ENCODE data around the gene FAM174B.
"Not testable (repeated sequence)": the region's sequence is repeated elsewhere in the genome, so short reads cannot be mapped to it uniquely, and the experiment has no call there.

Gene FAM174B

DNA sequence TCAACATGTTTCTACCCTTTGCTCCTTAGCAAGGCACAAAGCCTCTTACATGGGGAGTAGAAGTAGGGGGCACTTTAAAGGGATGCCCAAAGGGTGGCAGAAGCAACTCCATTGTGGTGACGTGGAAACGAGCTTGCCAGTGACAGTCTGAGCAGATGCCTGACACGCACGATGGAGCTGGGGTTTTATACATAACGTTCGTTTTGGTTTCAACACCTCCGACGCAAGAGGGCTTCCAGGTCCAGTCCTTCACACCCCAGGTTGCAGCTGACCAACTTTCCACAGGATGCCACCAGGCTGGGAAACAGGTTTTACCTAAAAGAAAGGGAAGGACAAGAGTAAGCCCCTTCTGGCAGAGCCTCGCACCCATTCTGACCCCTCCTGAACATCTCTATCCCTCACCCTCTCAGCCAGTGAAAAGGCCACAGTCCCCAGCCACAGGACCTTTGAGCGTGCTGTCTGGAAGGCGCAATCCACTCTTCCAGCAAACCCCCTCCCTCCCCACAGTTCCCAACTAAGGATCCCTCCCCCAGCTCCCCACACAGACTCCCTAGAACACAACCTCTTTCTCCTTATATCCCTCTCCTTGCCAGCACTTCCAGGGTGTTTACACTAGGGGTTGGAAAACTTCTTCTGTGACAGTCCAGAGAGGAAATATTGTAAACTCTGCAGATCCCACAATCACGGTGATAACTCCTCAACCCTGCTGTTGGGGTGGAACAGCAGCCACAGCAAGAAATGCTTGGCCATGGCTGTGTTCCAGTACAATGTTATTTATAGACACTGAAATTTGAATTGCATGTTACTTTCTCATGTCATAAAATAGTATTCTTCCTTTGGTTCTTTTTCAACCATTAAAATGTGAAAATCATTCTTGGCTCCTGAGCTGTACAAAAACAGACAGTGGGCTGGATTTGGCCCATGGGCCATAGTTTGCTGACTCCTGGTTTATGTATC is 36.2 kb downstream of the FAM174B start:
- DNase-seq (ENCODE audit: low read depth in 3 of 3), result no peak

DNA sequence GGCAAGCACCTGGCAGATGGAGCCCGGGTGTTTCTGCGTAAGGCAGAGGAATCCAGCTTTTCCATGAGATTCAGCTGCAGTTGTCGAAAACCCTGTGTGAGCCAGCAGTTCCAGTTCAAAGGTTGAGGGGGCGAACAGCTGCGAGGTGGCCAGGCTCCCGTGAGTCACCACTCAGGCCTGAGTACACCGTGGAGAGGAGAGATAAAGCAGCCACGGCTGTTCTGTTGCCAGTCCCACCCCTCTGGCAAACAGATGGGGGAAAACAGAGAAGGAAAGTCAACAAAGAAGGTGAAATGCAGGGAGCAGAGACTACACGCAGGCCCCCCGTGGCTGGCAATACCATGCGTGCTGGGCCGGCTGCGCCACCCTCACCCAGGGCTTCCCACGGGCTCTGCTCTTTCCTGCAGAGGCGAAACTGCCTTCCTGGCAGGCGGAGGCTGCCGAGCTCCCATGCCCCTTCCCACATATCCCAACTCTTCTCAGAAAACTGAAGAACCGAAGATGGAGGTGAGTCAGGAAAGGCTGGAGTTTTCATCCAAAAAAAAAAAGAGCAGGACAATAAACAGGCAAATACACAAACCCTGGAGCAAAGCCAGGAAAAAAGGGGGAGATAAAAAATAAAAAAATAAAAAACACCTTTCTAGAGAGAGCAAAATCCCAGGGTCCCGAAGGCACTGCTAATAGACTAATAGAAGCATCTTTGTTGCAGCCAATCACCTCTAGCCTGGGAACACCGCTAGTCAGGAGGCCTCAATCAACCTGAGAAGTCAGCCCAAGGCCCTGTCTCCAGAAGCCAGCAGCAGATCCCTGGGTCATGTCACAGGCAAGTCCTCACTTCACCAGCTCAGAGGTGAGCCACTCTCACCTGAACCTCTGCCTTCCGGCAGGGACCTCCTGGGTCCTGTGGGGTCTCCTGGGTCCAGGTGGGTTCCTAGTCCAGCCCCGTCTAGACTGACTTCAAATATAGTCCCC is 37.7 kb downstream of the FAM174B start:
- DNase-seq (ENCODE audit: low read depth in 3 of 3), result no peak

DNA sequence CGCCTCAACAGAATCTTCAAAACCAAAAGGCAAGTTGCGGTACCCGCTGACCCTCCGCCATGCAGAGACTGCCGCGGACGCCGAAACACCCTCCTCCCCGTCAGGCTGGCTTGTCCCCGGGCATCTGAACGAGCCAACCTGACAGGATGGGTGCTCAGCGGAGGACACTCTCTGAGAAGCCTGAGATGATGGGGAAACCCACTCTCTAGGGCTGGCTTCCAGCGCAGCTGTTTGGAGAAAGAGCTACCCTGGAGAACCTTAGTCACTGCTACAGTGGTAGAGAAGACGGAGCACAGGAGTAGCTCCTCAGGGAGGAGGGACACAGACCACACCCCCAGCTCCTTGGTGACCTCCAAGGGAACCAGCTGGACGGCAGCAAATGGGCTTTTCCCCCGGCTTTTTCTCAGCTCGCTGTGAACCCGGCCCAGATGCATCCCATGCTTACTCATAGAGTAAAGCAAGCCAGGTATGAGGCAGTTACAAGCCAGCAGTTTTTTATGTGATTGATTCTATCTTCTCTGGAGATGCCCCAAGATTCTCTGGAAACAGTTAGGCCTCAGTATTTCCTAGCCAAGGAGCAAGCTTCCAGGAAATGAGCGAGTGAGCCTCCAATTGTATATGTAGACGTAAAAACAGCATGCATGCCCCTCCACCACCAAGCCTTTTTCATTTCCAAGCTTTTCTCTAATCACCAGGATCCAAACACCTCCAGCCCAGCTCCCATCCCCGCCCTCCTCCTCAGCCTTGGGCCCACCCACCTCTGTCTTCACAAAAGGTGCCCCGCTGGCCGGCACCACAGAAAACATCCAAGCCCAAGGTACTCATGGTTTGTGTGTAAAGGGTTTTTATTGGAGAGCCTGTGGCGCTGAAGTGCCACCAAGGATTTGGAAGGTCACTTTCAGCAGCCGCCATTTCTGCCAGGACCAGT is 38.7 kb downstream of the FAM174B start:
- no peak for DNase-seq (ENCODE audit: low read depth in 3 of 3)

DNA sequence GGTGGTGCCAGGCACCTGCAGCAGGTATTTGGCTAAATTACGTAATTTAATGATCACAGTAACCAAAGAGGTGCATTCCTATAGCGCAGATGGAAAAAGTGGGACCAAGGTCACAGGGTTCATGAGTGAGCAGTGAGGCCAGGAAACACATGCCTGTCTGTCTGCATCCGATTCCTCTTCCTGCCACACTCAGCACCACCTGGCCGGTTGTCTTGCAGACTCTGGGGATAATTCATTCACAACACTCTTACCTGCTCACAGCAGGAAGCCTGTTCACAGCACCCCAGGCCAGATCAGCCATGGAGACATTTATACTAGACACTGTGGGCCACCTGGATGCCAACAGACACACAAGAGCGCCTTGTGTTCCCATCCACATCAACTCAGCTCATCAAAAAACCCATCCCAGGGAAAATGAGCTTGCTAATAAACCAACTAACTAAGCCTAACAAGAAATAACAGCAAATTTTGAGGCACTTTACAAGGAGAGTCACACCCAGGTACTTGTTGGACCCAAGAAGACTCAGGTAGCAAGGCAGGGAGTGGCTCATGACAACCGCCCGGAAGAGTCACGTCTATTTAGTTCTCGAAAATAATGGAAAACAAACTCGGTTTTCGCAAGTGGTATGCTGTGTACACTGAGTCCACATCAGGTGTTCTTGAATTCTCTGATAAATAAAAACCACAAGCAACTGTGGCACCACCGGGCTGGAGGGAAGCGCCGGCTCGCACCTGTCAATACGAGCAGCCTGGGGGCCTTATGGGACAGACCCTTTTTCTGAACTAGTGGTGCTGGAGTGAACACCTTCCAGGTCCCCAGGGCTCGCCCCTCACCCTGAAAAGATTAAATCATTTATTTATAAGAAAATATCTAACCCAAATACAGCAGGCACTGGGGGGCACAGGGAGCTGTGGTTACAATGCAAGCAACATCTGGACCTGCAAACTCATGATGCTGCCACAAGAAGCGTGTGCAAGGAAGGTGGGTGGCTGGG is 40.5 kb downstream of the FAM174B start:
- DNase-seq (ENCODE audit: low read depth in 3 of 3), result no peak

DNA sequence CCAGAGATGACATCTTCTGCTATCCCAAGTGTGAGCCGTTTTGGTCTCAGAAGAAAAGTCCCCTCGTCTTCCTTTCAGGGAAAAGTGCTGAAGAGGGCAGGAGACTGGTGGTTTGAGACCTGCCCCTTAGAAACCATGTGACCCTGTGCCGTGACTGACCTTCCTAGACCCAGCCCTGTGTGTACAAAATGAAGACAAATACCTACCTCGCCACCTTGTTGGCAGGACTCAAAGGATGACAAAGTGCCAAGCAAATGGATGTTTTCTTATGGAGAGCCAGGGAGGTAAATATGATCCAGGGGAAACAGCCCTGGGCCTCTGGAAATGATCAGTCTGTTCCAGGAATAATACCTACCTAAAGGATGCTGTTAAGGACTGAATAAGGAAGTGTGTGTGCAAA is 41.3 kb downstream of the FAM174B start:
- no peak for DNase-seq (ENCODE audit: low read depth in 3 of 3)

DNA sequence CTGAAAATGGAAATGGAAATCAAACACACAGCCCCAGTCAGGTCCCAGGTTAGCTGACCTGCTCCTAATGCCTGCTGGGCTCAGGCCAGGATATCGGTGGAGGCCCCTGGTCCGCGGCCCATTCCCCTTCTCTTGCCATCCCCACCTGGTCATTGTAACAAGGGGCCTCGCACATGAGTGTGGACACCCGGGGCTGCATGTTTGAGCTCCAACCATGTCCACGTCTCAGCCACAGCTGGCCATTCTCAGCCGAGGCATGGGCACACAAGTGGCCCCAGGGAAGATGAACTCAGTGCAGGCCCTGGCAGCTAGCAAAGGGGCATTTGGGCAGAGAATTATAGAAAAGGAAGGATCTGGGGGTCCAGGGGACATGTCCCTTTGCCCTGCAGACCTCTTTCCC is 41.7 kb downstream of the FAM174B start:
- DNase-seq (ENCODE audit: low read depth in 3 of 3), result no peak

DNA sequence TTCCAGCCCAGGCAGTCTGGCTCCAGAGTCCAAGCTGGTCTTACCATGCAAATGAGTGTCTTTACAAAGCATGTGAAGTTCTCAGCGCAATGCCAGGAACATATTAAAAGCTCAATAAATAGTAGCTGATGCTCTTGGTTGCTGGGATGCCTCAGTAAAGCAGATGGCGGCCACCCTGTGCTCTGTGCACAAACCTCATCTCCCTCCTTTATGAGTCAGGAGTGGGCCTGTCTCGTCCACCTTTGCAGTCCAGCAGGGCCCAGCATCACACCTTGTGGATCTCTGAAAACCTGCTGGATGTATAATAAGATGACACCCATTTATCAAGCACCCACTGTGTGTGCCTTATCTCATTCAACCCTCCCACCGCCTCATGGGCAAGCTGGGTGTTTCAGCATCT is 42.7 kb downstream of the FAM174B start:
- no peak for DNase-seq (ENCODE audit: low read depth in 3 of 3)

DNA sequence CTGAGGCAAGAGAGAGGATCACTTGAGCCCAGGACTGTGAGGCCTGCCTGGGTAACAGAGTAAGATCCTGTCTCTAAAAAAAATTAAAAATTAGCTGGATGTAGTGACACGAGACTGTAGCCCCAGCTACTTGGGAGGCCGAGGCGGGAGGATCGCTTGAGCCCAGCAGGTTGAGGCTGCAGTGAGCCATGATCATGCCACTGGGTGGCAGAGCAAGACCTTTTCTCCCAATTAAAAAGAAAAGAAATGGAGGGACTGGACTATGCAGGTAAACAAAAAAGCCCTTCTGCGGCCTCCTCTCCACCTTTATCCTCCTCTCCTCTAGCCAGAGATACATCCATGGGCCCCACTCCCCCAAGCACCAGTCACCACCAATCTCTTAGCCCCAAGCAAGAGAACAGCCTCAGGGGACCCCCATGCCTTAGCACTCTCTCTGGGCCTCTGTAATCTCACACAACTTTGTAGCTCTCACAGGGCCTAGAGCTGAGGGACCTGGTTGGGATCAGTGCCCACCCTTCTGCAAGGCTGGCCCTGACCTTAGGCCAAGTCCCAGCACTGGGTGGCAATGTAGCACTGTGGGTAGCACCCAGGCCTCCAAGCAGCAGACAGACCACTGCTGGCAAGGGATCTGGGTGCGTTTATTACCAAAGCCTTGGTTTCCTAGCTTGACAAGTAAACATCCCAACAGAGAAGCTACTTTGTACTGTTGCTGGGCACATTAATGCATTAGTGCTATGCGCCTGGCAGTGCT is 43.4 kb downstream of the FAM174B start:
- DNase-seq (ENCODE audit: low read depth in 3 of 3), result no peak

DNA sequence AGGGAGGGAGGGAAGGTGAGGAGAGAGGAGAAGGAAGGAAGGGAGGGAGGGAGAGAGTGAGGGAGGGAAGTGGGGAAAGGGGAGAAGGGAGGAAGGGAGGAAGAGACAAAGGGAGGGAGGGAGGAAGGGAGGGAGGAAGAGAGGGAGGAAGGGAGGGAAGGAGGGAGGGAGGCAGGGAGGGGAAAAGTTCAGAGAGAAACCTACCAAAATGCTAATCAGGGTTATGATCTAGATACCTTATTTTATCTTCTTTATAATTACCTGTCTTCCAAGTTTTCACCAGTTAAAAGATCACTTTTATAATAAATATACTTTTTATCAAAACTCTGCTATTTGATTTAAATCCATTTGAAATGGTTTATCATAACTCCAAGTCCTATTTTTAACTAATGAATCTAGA is 44.4 kb downstream of the FAM174B start:
- DNase-seq (ENCODE audit: low read depth in 3 of 3), result no peak

DNA sequence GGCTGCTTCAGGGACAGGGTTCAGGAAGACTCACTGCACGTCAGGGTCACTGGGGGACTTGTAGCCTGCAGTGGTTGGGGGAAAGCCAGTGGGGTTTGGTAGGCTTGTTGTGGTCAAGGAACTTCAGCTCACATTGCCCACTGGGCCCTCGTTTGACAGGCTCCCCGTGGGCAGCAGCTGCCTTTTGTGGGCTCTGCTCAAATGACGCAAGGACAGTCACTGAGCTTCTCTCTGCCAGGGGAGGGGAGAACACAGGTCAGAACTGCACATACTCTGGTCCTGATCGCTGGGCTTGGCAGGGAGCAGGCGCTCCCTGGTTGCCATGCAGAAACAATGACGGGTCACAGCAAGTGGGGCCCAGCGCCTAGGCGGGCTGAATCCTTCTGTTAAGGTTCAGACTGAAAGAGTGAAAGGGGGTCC is 45.5 kb downstream of the FAM174B start:
- DNase-seq (ENCODE audit: low read depth in 3 of 3), result no peak

DNA sequence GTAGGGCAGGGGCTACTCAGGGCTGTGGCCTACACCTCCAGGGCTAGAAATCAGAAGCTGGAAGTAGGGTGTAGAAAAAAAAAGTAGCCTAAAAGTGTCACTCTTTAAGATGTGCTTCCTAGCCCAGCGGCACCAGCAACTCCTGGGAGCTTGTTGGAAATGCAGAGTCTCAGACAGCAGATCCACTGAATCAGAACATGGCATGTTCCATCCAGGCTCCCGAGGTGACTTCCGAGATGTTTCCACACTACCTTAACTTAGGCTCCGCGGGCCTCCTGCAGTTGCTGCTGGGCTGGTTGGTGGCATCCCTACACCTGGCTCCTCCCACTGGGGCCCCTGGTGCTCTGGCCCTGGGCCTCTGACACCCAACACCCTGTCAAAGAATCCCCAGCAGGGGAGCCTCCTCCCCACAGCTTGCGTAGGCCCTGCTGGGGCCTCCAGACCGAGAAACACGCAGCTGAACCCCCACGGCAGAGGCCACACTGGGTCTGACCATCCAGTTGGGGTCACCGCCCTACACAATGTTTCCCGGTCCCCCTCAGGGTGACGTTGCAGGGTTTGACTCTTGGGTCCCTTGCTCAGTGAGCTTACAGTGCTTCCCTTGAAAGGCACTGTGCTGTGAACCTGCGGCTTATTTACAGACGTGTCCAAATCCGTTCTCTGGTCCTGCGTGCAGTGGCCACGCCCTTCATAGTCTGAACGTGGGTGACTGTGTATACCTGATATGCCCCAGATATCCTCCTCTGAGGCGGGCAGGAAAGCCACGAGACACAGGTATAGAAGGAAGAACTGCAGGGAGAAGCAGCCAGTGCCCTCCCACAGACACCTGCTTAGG is 46.5 kb downstream of the FAM174B start:
- DNase-seq (ENCODE audit: low read depth in 3 of 3), result no peak

DNA sequence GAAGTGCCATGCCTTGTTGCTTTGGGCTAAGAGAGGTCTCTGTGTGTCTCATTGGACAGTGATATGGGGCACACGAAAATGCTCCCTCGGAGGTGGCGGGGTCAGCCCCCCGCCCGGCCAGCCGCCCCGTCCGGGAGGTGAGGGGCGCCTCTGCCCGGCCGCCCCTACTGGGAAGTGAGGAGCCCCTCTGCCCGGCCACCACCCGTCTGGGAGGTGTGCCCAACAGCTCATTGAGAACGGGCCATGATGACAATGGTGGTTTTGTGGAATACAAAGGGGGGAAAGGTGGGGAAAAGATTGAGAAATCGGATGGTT is 48.8 kb downstream of the FAM174B start:
- DNase-seq (ENCODE audit: low read depth in 3 of 3), result not testable (repeated sequence)

DNA sequence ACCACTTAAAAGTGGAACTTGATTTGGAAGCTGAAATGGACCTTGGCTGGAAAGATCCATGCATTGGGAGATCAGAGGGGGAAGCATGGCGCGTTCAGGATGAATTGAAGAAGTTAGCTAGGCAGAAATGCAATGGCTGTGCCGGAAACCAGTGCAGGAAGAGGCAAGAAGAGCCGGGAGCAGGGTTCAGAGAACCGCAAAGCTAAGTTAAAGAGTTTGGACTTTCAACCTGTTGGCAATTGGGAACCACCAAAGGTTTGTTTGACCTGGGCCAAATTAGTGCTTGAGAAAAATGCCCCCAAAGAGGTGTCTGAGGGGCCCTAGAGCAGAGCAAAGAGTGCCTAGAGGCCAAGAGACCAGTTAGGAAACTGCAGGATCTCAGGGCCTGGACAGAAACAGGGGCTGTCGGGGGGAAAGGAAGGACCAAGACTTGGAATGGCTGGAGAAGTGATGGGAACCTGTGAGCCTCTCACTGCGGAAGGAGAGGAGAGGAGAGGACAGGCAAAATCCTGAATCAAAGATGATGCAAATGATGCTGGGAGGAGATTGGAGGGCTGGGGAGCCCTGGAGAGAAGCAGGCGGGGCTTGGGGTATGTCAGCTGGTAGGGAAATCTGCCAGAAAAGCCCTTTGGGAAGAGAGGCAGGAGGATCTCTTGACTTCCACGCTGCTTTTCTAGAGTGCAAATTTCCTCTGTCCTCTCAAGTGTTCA is 49.3 kb downstream of the FAM174B start:
- DNase-seq (ENCODE audit: low read depth in 3 of 3), result no peak

DNA sequence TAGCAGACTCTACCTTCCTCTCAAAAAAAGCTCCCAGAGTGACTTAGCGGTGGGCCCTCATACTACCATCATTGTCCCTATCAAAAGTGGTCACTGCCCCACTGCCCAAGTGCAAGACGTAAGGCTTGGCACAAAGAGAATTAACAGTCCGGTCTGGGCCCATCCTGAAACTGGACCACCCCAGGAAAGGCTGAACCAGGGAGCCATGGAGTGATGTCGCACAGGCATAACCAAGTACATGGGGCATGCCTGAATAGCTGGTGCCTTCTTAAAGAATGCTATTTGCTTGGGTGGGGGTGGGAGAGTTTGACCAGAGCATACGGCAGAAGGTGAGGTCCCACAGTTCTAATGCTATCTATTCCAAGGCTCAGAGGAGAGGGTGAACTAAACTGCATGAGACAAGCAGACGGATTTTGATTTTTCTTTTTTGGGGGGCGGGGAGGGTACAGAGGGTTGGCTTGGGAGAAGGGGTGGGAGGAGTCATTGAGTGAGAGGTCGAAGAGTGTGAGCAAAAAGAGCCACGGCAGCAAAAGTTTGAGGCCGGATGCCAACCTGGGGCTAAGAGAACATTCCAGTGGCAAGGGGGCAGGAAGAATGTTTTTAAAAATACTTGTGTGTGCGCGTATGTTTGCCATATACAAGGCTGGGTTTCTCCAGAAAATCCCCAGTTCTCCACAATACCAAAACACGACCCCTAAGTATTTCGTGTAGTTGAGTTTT is 50.2 kb downstream of the FAM174B start:
- DNase-seq (ENCODE audit: low read depth in 3 of 3), result no peak

DNA sequence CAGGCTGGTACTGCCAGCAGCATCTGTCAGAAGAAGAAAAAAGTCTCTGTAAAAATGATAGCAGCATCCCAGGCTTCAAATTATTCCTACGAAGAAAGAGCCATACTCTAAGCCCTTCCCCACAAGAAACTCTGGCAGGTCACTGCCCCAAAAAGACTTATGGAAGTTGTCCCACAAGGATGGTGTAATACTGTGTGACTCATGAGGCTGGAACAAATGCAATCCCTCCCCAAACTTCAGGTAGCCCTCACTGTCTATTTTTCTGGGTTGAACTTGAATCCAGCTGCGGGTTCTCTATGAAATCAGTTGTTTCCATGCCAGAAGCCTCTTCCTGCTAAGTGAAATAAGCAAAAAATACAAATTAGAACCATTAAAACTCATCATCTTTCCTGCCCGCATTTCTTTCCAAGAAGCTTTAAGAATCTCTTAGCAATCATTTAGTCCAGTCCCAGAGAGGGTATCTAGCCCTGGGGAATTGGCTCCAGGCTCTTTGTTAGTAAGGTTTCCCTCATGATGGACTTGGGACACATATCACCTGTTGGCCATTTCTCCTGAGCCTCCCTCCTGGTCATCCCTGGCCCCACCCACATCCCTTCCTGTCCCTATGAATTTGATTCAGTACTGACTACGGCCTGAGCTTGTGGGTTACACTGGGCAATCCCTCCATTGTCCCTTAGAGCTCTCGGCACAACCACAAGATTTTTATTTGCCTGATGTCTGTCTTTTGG is 51.7 kb downstream of the FAM174B start:
- no peak for DNase-seq (ENCODE audit: low read depth in 3 of 3)

DNA sequence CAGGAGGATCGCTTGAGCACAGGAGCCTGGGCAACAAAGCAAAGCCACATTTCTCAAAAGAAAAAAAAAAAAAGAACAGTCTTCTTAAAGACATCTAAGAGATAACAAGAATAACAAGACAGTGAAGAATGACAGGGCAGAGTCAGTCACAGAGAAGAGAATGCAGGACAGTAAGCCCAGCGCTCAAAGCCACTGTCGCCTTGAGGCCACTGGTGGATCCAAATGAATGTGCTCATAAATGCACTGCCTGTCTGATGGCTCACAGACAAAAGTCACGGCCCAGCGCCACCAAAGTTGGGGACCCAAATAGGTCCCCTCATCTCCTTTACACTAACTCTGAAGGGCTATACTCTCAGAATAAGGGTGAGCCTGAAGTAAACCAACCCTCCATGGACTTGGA is 52.3 kb downstream of the FAM174B start:
- no peak for DNase-seq (ENCODE audit: low read depth in 3 of 3)

DNA sequence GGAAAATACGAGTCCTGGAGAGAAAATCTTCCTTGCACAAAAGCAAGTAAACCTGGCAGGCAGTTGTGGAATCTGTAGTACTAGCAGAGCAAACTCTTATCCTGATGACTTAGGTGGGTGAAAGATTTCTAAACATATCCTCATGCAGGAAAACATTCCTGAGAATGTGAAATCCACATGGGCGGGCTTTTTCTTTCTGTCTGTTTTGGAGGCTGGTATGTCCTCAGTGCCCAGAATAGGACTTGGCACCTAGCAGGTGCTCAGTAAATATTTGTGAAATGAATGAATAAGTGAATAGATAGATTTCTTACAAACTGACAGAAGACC is 53.3 kb downstream of the FAM174B start:
- no peak for DNase-seq (ENCODE audit: low read depth in 3 of 3)
